Left colon (tissue), 2 donors: Measurements from ENCODE around the gene NACC2. TPM values are rescaled to one million over a fixed set of nuclear protein-coding genes. Genes with fewer than 3 reads are reported as not detected.

Source experiments
- ATAC-seq: fragments of 200-7000 bp; cut with Tn5 transposase; one replicate; pipeline ENCODE4 v1.9.1; 2020; ENCODE audit warnings: mild to moderate bottlenecking, moderate library complexity
- DNase-seq, 2 donors: peaks; one replicate each; pipeline ENCODE4 v3.0.0-alpha.2; 2020
- intact Hi-C, 2 donors: fragments of 100-400 bp; cut with DNase I in 1 of 2; cut with micrococcal nuclease in 1 of 2; formaldehyde crosslinking; loops; one replicate each; pipeline versions ENCODE4 v1.11.2 to v1.14.0; 2022; cut with DNase I, micrococcal nuclease
- total RNA-seq, 2 donors: library from RNA; stranded (reverse); fragmentation: NEBNext Ultra II Directional; extraction: Animal tissue kit (Norgen Biotek cat#: 25700); gene quantifications; one replicate each; pipeline ENCODE4 v1.2.1, GENCODE V29; 2021
- donor health status: DM: no; HTN: no; CAD: no.
- donor health status: DM: yes; HTN: yes; CAD: no.

NACC2 gene
- total RNA-seq, 2 donors from 2014 or later = 16.0 to 25.2 TPM

DNA sequence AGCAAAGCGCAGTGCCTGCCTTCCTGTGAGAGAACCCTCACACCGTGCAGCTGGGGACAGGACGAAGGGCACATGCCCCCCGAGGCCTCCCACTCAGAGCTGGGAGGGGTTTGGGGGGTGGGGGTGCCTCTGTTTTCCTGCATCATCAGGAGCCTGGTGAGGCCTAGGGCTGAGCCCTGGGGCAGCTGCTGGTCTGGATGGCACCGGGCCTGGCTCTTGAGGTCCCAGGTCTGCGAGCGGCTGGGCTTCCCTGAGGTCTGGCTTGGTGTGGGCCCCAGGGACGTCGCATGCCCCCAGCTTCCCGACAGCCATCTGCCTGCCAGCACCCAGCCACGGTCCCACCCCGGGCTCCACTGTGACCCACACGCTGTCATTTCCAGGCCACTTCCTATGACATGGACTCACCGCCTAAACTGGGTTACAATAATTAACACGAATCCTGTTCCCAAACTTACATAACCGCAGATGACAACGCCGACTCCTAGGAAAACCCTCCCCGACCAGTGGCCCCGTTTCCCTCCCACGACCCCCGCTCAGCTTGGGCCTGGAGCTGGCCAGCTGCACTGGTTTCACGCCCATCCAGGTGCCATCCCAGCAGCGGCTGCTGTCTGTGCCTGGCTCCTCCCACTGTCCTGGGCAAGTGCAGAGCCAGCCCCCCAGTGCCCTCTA is 8.7 kb downstream of the NACC2 start:
- intact Hi-C loops = no loop called here
- ATAC-seq = no peak
- peak; percentile 9 to 22 for DNase-seq

DNA sequence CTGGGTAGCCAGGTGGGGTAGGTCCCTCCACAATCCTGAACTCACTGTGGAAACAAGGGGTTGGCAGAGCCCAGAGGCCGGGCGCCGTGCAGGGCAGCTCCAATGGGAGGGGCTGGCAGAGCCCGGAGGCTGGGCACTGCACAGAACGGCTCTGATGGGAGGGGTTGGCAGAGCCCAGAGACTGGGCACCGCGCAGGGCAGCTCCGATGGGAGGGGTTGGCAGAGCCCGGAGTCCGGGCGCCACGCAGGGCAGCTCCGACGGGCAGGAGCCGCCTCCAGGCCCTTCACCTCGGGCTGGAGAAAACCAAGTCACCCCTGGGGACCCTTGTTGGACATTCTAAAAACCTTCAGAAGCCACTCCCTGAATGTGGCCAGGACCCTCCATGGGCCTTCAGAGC is 9.3 kb downstream of the NACC2 start:
- ATAC-seq (peak; percentile 85), DNase-seq (peak; percentile 48 to 71)
- intact Hi-C loops = no loop called here

DNA sequence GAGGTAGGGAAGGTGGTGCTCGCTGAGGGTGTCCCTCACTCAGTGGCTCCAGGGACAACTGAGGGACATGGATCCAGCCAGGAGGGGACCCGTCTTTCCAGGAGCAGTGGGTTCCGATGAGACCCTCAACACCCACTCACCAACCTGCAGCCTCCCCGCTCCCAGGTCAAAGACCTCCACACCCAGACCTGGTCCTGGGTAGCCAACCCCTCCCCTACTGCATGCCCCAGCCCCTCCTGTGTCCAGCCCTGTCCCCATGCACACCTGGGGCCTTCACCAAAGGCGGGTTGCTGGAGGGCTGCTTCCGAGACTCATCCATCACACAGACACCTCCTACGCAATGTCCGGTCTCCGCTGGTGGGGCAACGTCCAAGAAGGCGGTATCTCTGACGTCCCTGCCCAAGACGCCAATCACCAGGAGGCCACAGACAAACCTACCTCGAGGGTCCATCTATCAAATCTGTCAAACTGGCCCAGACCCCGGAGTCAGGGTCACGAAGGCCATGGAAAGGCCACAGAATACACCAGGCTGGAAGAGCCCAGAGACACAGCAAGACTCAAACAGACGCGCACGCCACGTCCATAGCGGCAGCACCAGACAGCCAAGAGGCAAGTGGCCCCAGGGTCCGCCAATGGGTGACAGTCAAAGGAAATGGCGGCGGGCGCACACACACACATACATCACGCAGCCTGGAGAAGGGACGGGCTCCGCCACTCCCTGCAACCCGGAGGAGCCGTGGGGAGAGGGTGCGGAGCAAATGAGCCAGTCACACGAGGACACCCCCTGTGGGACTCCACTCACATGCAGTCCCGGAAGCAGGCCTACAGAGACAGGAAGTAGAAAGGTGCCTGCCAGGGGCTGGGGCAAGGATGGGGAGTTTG is 10.8 kb downstream of the NACC2 start:
- DNase-seq (peak in 1 of 2 donors; percentile 17), ATAC-seq (no peak)
- intact Hi-C loops = no loop called here

GRCh38 chr9:136083558-136084062 is 11.5 kb downstream of the NACC2 start:
- DNase-seq (peak in 1 of 2 donors; percentile 3), ATAC-seq (no peak)
- intact Hi-C loops = no loop called here

DNA sequence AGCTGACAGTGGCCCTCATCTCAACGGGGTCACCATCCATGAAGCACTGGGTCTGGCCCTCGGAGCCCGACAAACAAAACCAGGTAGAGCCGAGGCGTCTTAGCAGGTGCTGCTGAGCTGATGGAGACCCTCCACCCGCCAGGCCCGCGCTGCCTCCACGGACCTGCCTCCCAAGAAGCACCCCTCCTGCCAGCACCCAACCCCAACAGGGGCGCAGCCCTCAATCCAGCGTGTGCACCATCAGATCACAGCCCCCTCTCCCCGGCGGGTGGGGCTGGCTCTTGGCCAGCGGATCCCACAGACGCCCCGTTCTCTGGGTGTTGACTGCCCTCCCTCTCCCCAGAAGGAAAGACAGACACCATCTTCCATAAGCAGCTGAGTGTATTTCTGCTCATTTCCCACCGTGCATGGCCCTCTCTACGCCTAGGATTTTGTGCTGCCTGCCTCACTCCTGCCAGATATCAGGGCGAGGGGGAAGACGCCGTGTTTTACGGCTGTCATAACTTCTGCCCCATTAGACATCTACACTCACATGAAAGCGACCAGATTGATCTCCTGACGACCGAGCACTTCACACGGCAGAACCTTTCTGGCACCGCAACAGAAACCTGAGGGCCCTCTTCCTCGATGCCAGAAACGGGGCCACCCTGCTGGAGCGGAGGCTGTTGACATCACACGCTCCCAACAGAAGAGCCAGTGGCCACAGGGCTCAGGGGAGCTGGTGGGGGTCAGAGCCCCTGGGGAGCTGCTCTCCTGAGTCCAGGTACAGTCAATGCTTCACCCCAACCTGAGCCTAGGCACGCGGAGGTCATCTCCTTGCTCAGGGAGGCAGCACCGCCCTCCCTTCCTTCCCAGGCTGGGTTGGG is 12.4 kb downstream of the NACC2 start:
- ATAC-seq (no peak), DNase-seq (peak in 1 of 2 donors; percentile 15)
- intact Hi-C loops = no loop called here

DNA sequence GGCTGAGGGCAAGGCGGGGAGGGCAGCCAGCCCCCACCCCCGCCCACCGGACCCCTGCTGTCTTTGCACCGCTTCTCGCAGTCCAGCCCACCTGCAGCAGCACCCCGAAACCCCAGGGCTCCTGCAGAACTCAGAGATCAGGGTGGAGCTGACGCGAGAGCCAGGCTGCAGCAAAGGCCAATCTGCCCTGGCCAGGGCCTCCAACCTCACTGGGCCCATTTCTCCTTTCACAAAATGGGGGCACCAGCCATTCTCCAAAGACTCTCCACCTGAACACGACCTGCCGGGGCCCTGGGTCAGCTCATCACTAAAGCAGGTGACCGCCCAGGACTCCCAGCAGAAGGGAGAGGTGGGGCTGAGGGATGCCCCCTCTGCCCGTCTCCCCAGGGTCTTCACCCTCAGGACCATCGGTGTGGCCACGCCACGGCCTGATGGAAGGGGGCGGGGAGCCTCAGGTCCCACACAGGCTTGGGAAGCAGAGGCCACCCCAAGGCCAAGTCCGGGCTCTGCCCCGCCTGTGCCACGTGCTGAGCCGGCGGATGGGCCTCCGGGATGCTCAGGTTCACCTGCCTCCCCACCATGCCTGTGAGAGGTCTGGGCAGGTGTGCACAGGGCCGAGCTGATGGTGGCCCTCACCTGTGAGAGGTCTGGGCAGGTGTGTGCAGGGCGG is 13.1 kb downstream of the NACC2 start:
- no peak for ATAC-seq
- no peak for DNase-seq
- intact Hi-C loops = no loop called here

GRCh38 chr9:136081113-136081825 is 13.8 kb downstream of the NACC2 start:
- intact Hi-C loops = no loop called here
- ATAC-seq (no peak), DNase-seq (peak in 1 of 2 donors; percentile 15)

- intact Hi-C loops = no loop called here
- ATAC-seq (no peak), DNase-seq (no peak)
Observed at GRCh38 chr9:136080716-136081112, 14.4 kb downstream of the NACC2 start.

GRCh38 chr9:136079916-136080246 is 15.2 kb downstream of the NACC2 start:
- intact Hi-C loops = no loop called here
- DNase-seq = no peak
- no peak for ATAC-seq

DNA sequence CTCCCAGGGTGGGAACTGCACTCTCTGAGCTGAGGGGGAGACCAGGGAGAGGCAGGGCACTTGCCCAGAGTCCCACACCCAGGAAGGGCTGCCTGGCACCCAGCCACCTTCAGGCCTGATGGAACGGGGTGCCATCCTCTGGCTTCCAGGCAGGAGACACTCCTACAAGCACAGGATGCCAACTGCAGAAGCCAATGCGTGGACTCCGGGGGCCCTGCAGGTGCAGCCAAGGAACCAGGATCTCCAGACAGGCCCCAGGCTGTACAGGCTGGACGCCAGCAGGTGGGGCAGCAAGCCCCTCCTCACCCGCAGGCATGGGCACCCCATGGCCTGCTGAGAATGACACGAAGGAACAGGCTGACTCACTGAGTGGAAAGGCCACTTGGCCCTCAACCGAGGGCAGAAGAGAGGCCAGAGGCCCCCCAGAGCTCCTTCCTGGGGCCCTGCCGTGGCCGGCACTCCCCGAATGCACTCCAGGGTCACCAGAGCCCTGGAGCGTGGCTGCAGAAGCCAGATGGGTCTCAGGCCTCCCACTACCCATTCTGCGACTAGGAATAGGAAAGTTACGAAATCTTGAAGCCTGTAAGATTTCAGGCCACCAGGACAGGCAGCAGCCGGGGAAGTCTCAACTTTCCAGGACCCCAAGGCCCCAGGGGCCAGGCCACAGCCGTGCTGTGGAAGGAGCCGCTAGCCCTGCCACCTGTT is 15.7 kb downstream of the NACC2 start:
- DNase-seq (no peak), ATAC-seq (peak; percentile 8)
- intact Hi-C loops = no loop called here

DNA sequence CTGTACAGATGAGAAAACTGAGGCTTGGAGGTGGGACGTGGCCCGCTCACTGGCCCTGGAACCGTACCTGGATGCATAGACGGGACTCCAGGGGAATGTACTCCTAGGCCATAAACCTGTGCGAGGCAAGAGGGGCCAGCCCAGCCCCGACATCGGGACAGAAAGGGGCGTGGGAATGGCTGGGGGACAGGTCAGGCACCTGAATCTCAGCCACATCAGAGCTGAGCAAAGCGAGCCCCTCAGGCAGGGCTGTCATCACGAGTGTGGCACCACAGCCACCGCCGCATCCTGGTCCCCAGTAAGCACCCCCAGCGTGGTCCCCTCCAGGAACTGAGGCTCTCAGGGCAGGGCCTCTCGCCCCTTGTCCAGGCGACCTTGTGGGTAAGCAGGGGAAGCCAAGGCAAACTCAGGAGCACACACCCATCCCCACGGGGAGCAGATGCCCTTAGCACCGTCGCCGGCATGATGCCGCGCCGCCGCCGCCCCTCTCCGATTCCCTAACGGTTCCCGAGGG is 16.5 kb downstream of the NACC2 start:
- DNase-seq (no peak), ATAC-seq (no peak)
- intact Hi-C loops = no loop called here

DNA sequence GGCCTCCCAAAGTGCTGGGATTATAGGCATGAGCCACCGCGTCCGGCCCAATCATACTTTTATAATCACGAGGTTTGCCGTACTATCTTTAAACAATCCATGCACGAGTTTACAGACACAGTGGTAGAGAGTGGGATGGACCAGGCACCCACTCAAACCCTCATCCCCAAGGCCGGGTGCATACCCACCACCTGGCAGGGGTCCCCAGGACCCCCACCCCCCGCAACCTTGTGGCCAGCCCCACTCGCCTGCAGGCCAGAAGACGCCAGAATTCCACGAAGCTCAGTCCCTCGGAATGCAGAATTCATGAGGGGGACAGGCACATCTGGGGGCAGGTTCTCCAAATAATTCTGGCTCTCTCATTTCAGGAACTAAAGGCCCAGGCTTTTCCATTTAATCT is 17.1 kb downstream of the NACC2 start:
- ATAC-seq (no peak), DNase-seq (no peak)
- intact Hi-C loops = no loop called here

DNA sequence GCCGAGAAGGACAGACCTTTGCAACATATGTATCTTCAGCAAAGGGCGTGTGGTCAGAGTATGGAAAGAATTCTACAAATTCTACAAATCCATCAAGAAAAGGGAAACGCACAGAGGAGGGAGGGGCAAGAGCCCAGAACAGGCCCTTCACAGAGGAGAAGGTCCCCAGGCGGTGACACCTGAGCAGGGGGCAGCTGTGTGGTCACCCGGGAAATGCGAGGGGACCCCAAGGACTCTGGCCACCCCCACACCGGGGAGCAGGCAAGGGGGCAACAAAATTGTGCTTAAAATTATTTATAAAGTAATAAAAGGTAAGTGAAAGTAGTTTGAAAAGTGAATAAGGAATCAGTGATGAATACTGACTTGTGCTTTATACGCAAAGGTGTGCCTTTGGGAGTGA is 17.6 kb downstream of the NACC2 start:
- no peak for DNase-seq
- ATAC-seq = no peak
- intact Hi-C loops = no loop called here

DNA sequence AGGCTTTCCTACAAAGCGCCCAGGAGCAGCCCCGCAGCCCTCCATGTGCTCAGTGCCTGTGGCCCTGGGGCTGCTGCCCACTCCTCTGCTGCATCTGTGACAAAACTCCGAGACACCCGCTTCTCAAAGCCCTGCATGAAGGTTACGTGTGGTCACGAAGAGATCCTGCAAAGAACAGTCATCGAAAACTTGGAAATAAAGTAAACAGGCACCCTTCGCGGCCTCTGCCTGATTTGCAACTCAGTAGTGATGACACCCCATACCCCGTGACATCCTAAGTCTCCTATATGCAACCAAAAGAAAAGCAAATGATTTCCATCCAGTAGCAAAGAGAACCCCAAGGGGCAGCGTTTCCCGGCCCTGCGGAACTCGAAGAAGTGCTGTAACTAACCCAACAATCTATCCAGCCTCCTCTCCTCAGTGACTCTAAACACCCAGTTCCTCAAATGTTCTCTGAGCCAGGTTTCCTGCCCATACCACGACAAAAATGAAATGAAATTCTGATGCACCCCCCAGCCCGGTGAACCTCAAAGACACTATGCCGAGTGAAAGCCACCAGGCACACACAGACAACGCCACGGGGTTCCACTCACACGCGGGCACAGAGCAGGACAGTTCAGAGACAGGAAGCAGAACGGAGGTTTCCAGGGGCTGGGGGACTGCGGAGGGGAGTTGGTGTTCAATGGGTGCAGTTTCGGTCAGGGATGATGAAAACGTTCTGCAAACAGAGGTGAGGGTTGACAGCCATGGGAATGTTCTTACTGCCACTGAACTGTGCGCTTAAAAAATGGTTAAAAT is 19.0 kb downstream of the NACC2 start:
- intact Hi-C loops = no loop called here
- ATAC-seq (no peak), DNase-seq (no peak)

GRCh38 chr9:136075134-136075841 is 19.8 kb downstream of the NACC2 start:
- no peak for DNase-seq
- intact Hi-C loops = no loop called here
- no peak for ATAC-seq

GRCh38 chr9:136074706-136075105 is 20.4 kb downstream of the NACC2 start:
- DNase-seq (no peak), ATAC-seq (no peak)

More at GRCh38 chr9:136074706-136075105, 20.4 kb downstream of the NACC2 start:
- intact Hi-C loops = no loop called here
